HFF-Myc (cell line): ENCODE data around the gene GABBR1.

Experiments used
- DNase-seq: peaks from one replicate; pipeline ENCODE4 v3.0.0-alpha.2; 2011; ENCODE audit warnings: low read depth; ENCODE audit errors: extremely low read depth
- H3K4me3 ChIP-seq: replicated peaks from 2 replicates; pipeline ENCODE4 v1.5.1; 2011; ENCODE audit warnings: low read depth, mild to moderate bottlenecking, control low read depth, low read length
- TF ChIP-seq, protein P1 (sequence below): IDR thresholded peaks from 2 replicates; pipeline ENCODE4 v1.5.1; 2012; ENCODE audit warnings: mild to moderate bottlenecking, low read depth, low read length, control low read depth; ENCODE audit errors: missing control alignments

The GABBR1 gene

DNA sequence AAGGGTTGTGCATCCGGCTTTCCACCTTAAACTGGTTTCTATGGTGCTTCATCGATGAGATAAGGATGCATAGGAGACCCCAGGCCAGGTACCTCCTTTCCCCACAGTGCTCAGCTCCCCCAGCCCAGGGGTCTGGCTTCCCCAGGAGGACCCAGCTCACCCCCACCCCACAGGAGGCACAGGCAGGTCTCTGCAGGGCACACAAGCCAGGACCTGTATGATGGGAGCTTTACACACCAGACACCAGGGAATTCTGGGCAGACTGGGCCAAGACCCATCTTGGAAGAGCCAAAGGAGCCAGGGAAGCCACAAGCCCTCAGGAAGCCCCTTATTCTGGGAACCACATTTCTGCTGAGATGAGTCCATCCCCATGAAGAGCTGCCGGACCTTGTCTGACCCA, 103.0 kb downstream of the GABBR1 start:
- TF ChIP-seq, protein P1, sequence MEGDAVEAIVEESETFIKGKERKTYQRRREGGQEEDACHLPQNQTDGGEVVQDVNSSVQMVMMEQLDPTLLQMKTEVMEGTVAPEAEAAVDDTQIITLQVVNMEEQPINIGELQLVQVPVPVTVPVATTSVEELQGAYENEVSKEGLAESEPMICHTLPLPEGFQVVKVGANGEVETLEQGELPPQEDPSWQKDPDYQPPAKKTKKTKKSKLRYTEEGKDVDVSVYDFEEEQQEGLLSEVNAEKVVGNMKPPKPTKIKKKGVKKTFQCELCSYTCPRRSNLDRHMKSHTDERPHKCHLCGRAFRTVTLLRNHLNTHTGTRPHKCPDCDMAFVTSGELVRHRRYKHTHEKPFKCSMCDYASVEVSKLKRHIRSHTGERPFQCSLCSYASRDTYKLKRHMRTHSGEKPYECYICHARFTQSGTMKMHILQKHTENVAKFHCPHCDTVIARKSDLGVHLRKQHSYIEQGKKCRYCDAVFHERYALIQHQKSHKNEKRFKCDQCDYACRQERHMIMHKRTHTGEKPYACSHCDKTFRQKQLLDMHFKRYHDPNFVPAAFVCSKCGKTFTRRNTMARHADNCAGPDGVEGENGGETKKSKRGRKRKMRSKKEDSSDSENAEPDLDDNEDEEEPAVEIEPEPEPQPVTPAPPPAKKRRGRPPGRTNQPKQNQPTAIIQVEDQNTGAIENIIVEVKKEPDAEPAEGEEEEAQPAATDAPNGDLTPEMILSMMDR: no peak
- no peak overlapping the region for H3K4me3 ChIP-seq
- no peak for DNase-seq

DNA sequence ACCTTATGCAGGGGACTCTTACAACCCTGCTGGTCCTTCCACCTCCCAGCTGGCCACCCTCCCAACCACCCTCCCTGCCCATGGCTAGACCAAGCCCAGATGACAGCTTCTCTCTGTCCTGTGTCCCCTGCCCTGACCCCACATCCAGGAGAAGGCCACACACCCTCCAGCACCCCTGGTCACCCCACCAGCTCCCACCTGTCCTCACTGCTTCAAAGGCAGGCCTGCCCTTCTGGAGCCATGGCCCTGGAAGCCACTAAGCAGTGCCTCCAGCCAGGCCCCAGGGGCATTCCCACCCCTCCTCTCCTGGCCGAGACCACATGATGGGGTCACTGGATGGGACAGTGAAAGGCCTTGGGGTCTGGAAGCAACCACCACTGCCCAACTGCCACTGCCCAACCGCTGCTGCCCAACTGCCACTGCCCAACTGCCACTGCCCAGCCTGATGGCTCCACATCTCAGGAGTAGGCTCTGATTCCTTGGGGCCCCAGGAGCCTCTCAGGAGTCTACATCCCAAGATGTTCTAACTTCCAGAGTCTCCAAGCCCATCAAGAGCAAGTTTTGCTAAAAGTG, 103.9 kb downstream of the GABBR1 start:
- no peak for DNase-seq
- H3K4me3 ChIP-seq: no peak overlapping the region
- TF ChIP-seq, protein P1: no peak

DNA sequence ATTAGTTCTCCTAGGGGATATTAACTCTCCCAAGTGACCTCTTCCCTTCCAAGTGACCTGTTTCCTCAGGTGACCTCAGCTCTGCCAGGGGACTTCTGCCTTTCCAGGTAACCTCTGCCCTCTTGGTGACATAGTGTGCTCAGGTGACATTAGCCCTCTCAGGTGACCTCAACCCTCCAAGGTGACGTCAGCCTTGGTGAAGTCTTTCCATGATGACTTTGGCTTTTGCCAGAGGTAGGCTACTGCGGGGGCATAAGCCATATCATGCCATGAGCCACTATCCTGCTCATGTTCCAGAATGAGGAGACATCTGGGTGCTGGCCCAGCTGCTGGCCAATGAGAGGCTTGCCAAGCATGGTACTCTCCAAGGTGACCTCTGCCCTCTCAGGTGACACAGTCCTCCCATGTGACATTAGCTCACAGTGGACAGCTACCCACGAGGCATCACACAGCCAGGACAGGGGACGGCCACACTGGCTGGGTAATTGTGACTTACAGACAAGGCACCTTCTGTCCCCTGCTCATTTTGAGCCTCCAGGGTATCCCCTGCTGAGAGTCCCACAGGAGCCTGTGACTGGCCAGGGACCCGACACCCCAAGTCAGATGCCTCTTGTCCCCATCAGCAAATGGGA, 104.6 kb downstream of the GABBR1 start:
- DNase-seq: no peak
- H3K4me3 ChIP-seq: no peak overlapping the region
- TF ChIP-seq, protein P1: no peak

DNA sequence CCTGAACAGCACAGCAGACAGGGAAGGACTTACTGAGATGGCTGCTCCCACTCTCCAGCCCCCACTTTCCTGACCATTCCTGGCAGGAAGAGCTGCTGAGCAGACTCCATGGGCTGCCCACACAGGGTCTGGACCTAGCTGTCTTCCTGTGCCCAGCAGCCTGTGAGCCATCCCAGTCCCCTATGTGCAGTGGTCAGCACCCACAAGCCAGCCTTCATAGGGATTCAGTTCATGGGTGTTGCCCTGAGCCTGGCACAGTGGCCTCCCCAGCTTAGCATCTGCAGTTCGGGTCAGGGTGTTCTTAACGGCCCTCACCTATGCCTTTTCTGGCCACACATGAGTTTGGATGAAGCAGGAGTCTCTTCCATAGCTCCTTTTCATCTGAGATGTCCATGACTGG, 105.4 kb downstream of the GABBR1 start:
- no peak overlapping the region for H3K4me3 ChIP-seq
- no peak for DNase-seq
- TF ChIP-seq, protein P1: no peak

DNA sequence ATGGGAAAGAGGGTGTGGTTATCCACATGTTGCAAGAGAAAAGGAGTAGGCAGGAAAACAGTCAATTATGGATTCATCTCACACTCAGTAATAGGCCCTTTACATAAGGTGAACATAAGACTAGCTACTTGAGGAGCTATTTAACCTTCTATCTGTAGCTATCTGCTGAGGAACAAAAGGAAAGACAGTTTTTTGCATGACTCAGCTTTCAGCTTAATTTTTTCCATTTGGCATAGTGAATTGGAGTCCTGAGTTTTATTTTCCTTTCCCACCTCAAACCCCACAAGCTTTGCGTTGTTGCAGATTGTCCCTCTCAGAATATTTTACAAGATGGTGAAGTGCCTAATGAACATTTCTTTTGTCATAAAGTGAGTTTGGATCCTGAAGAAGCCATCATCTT, 105.9 kb downstream of the GABBR1 start:
- H3K4me3 ChIP-seq: no peak overlapping the region
- no peak for DNase-seq
- TF ChIP-seq, protein P1: no peak

DNA sequence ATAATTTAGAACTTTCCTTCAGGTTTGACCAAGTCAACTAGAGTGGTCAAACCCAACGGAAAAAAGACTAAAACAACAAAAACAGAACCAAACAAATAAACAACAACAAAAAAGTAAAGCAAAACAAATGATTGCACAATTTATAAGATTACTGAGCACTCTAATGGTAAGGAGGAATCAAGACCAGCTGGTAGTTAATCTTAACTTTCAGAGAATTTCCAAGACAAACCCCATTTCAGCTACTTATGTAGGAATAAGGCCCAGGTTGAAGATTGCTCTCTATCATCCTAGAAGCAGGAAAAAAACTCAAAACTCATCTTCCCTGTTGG, 107.7 kb downstream of the GABBR1 start:
- no peak overlapping the region for H3K4me3 ChIP-seq
- TF ChIP-seq, protein P1: no peak
- no peak for DNase-seq
